ENCODE results near the gene TRPM2.

TRPM2 gene

DNA sequence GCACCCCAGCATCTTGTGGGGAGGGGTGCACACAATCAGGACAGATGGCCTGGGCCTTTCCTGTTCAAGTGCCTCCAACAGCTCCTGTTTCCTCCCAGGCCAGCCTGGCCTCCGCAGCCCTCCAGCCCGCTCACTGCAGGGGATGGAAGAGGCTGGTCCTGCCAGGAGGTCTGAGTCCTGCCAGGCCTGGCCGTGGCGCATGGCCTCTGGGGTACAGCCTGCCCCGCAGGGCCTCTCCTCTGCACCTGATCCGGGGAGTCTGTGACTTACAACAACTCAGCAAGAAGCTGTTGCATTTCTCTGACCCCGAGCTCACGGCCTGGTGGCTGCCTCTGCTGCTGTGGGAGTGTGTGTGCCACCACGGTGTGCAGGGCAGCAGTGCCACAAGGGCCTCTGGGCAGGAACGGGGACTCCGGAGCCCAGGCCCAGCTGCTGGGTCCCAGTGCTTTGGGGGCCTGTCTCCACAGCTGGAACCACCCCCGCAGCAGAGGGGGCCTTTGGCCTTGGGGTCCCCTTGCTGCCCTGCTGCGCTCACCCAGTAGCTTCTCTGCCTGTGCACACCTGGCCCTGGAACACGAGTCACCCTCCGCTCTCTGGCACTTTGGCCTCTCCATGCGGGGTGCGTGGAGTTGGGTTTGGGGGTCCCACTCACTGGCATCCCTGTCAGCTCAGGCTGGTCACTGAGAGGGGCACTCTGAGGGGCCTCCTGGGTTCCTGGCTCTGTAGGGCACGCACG, 84.4 kb downstream of the TRPM2 start:
- no peak overlapping the region for H3K4me3 ChIP-seq (ENCODE audit: control insufficient read depth, low read depth, low read length)
- TF ChIP-seq, protein P1, sequence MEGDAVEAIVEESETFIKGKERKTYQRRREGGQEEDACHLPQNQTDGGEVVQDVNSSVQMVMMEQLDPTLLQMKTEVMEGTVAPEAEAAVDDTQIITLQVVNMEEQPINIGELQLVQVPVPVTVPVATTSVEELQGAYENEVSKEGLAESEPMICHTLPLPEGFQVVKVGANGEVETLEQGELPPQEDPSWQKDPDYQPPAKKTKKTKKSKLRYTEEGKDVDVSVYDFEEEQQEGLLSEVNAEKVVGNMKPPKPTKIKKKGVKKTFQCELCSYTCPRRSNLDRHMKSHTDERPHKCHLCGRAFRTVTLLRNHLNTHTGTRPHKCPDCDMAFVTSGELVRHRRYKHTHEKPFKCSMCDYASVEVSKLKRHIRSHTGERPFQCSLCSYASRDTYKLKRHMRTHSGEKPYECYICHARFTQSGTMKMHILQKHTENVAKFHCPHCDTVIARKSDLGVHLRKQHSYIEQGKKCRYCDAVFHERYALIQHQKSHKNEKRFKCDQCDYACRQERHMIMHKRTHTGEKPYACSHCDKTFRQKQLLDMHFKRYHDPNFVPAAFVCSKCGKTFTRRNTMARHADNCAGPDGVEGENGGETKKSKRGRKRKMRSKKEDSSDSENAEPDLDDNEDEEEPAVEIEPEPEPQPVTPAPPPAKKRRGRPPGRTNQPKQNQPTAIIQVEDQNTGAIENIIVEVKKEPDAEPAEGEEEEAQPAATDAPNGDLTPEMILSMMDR (IDR thresholded peaks at IDR 0.05; ENCODE audit: control insufficient read depth, insufficient read depth, low read depth, low read length, missing control alignments), result no peak
- no peak for DNase-seq (ENCODE audit: low read depth)

DNA sequence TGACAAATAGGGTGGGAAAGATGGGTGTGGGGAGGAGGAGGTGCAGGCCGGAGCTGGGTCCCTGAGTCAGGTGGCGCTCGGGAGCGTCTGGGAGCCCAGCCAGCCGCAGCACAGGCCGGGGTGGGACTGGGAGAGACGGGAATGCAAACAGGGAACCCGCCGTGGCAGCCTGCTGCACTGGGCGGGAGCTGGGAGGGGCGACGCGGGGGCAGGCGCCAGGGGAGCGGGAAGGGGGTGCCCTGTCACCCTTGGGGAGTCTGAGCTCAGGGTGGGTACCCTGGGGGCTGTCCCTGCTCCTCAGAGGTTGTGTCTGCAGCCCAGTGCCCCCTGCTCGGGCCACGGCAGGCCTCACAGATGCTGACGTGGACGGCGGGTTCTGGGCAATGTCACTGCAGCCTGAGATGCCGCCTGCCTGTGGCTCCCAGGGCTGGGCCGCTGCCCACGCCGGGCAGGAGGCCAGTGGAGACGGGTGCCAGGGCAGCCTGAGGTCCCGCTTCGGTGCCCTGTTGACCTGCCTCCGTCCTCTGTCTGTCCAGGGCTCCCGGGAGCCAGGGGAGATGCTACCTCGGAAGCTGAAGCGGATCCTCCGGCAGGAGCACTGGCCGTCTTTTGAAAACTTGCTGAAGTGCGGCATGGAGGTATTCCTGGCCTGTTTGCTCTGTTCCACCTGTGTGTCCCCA, 85.2 kb downstream of the TRPM2 start:
- TF ChIP-seq, protein P1 (IDR thresholded peaks at IDR 0.05; ENCODE audit: control insufficient read depth, insufficient read depth, low read depth, low read length, missing control alignments), result no peak
- no peak overlapping the region for H3K4me3 ChIP-seq (ENCODE audit: control insufficient read depth, low read depth, low read length)
- DNase-seq (ENCODE audit: low read depth), result no peak

DNA sequence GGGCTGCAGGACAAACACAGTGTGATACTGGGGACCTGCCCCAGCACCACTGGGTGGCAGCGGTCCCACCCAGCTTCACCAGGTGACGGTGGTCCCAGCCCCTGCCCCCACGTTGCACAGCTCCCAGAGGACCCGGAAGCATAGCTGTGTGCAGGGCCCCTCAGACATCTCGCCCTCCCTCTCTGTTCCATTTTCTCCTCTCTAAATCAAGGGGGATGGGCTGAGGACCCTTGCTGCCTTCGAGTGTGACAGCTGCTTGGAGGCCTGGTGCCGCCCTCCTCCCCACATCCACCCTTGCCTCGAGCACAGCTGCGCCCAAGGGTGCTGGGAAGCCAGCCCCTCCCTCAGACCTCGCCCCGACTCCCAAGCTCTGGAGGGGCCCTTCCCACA, 85.8 kb downstream of the TRPM2 start:
- TF ChIP-seq, protein P1 (IDR thresholded peaks at IDR 0.05; ENCODE audit: control insufficient read depth, insufficient read depth, low read depth, low read length, missing control alignments), result no peak
- no peak for DNase-seq (ENCODE audit: low read depth)
- no peak overlapping the region for H3K4me3 ChIP-seq (ENCODE audit: control insufficient read depth, low read depth, low read length)

DNA sequence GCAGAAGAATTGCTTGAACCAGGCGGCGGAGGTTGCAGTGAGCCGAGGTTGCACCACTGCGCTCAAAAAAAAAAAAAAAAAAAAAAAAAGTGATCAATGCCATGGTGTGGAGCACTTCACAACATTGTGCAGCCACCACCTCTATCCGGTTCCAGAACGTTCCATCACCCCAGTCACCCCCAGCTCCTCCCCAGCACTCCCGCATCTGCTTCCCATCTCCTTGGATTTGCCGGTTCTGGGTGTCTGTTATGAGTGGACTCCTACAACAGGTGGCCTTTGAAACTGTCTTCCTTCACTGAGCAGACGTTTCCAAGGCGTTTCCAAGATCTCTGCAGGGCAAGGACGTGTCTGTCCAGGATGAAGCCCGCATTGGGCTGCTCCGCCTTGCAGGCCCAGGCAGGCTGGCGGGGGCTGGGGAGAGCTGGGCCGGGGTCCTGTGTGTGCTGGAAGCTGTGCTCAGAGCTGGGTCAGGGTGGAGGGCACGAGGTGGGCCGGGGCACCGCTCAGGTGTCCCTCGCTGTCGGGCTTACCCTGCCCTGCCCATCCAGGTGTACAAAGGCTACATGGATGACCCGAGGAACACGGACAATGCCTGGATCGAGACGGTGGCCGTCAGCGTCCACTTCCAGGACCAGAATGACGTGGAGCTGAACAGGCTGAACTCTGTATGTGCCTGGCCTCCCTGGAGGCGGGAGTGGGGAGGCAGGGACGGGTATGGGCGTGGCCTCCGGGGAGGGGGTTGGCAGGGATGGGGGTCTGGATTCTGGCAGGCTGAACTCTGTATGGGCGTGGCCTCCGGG, 87.0 kb downstream of the TRPM2 start:
- no peak overlapping the region for H3K4me3 ChIP-seq (ENCODE audit: control insufficient read depth, low read depth, low read length)
- TF ChIP-seq, protein P1 (IDR thresholded peaks at IDR 0.05; ENCODE audit: control insufficient read depth, insufficient read depth, low read depth, low read length, missing control alignments), result no peak
- no peak for DNase-seq (ENCODE audit: low read depth)

DNA sequence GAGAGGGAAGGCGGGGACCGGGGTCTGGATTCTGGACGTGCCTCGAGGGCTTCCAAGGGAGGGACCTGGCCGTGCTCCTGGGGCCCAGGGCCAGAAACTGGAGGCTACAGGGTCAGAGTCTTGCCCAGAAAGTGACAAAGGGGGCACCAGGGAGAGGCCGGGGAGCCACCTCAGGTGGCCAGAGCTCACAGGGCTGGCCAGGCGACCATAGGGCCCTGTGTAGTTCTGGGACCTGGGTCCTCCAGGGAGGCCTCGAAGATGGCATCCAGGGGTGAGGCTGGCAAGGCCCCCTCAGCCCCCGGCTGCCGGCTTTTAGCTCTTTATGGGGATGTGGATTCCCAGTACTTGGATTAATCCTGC, 87.6 kb downstream of the TRPM2 start:
- no peak for DNase-seq (ENCODE audit: low read depth)
- H3K4me3 ChIP-seq (ENCODE audit: control insufficient read depth, low read depth, low read length), result no peak overlapping the region
- TF ChIP-seq, protein P1 (IDR thresholded peaks at IDR 0.05; ENCODE audit: control insufficient read depth, insufficient read depth, low read depth, low read length, missing control alignments), result no peak

DNA sequence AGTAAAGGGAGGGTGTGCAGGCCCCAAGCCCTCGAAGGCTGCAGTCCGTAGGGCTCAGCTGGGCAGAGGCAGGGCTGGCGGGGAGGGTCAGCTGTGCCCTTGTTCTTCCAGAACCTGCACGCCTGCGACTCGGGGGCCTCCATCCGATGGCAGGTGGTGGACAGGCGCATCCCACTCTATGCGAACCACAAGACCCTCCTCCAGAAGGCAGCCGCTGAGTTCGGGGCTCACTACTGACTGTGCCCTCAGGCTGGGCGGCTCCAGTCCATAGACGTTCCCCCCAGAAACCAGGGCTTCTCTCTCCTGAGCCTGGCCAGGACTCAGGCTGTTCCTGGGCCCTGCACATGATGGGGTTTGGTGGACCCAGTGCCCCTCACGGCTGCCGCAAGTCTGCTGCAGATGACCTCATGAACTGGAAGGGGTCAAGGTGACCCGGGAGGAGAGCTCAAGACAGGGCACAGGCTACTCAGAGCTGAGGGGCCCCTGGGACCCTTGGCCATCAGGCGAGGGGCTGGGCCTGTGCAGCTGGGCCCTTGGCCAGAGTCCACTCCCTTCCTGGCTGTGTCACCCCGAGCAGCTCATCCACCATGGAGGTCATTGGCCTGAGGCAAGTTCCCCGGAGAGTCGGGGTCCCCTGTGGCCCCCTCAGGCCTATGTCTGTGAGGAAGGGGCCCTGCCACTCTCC, 88.3 kb downstream of the TRPM2 start:
- TF ChIP-seq, protein P1 (IDR thresholded peaks at IDR 0.05; ENCODE audit: control insufficient read depth, insufficient read depth, low read depth, low read length, missing control alignments), result no peak
- DNase-seq (ENCODE audit: low read depth), result no peak
- no peak overlapping the region for H3K4me3 ChIP-seq (ENCODE audit: control insufficient read depth, low read depth, low read length)
